ENCODE data around the gene ZNF423. TPM values are rescaled to one million over a fixed set of nuclear protein-coding genes. Genes with fewer than 3 reads are reported as not detected.

The ZNF423 gene
- total RNA-seq, 2 experiments from 2014 or later: not detected

DNA sequence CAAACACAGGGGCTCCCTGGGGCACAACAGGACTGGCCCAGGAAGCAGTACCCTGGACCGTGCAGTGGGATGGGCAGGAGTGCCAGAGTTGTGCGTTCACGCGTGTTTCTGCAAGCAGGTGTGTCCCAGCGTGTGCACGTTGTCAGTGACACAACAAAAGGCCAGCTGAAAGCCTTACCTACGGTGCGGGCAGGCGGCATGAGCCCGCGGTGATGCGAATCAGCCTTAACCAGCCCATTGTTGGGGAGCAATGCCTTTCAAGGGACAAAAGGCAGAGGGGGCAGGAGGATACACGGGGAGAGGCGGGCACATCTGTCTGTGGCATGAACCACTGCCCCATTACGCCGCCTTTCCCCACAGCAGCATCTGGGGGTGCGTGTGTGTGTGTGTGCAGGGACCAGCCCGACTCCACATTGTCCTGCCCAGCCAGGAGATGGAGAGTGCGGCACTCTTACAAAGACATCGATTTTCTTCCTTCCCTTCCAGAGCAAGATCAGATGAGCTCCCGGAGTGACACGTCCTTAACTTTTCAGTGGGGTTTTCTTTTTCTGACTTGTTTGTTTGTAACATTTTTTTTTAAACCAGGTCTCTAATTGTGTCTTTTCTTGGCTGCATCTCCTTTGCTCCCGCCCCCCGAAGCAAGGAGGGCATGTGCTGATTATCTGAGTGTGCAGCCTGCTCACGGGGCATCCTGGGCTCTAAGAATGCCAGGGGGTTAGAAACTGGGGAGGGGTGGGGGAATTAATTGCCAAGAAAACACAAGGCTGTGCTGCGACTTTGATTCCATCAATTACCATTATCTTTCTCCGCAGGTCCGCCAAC lies 158.1 kb downstream of the ZNF423 start:
- no peaks in the 10 kb centered on the region for H3K4me1 Mint-ChIP-seq
- no peak for ATAC-seq
- DNase-seq: no peak
- ChIA-PET CTCF (no interaction called here), POLR2A (no interaction called here)
- H3K9me3 Mint-ChIP-seq (ENCODE audit: low read depth): no peaks in the 10 kb centered on the region
- intact Hi-C loops (cut with DNase I, micrococcal nuclease): no loop called here
- H3K27me3 Mint-ChIP-seq: peaks cover 13% of the 10 kb centered on the region
- H3K27ac Mint-ChIP-seq: no peak overlapping the region
- H3K36me3 Mint-ChIP-seq (ENCODE audit: low read depth): no peaks in the 10 kb centered on the region
- no peak overlapping the region for H3K4me3 Mint-ChIP-seq

GRCh38 chr16:49696414-49697101 lies 159.4 kb downstream of the ZNF423 start:
- POLR2A ChIA-PET: no interaction called here
- CTCF ChIA-PET: no interaction called here

DNA sequence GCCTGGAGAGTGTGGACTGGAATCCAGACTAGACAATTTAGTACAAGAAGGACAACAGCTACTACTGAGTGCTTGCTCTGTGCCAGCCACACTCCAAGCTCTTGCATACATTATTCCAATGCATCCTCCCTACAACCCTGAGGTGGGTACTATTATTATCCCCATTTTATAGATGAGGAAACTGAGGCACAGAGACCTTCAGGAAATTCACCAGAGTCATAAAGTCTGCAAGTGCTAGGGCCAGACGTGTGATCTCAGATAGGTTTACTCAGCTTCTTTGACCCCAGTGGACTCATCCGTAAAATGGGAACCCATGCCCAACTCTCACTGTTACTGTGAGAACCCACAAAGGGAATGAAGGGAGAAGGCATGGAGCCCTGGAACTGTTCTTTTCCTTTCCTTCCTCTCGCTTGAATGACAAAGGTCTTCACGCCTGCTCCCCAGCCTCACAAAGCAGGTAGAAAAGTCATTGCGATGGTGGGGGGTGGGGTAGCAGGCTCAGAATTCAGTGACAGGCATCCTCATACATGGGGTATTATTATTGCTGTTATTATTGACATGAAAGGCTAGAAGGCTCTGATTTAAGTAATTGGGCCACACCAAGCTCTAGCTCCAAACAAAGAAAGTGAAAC lies 160.0 kb downstream of the ZNF423 start:
- Mint-ChIP-seq H3K4me3 (no peak overlapping the region), H3K4me1 (no peaks in the 10 kb centered on the region), H3K27me3 (peaks cover 11% of the 10 kb centered on the region), H3K27ac (no peak overlapping the region), H3K9me3 (ENCODE audit: low read depth) (no peaks in the 10 kb centered on the region), H3K36me3 (ENCODE audit: low read depth) (no peaks in the 10 kb centered on the region)
- CTCF ChIA-PET: interaction anchor here (1.1 kb wide), 1 partner anchor 16 kb away, joined by 3 read pairs; no protein-coding TSS in a partner anchor
- POLR2A ChIA-PET: no interaction called here
- DNase-seq (no peak), ATAC-seq (no peak)
- intact Hi-C loops (cut with DNase I, micrococcal nuclease): no loop called here

More at GRCh38 chr16:49696414-49697101, 159.4 kb downstream of the ZNF423 start:
- ATAC-seq (no peak), DNase-seq (no peak)
- intact Hi-C loops (cut with DNase I, micrococcal nuclease): no loop called here
- no peaks in the 10 kb centered on the region for H3K36me3 Mint-ChIP-seq (ENCODE audit: low read depth)
- H3K27ac Mint-ChIP-seq: no peak overlapping the region
- H3K9me3 Mint-ChIP-seq (ENCODE audit: low read depth): no peaks in the 10 kb centered on the region
- no peaks in the 10 kb centered on the region for H3K4me1 Mint-ChIP-seq
- H3K27me3 Mint-ChIP-seq: peaks cover 13% of the 10 kb centered on the region
- H3K4me3 Mint-ChIP-seq: no peak overlapping the region

DNA sequence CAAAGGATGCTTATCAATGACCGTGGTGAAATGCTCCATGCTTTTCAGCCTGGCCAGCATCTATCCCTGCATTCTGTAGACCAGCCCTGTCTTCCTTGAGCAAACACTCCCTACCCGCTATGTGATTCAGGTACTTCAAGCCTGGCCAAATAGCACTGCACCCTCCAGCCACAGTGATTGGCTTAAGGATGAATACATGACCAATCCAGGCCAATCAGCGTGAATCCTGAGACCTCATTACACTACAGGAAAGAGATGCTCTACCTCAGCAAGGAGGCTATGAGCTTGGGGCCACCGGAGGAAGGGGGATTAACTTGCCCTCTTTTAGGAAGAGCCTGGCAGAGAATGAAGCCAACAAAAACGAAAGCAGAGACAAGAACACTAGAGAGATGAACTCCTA lies 162.5 kb downstream of the ZNF423 start:
- Mint-ChIP-seq H3K4me1 (no peaks in the 10 kb centered on the region), H3K27me3 (peaks cover 12% of the 10 kb centered on the region), H3K36me3 (ENCODE audit: low read depth) (no peaks in the 10 kb centered on the region), H3K9me3 (ENCODE audit: low read depth) (no peaks in the 10 kb centered on the region), H3K27ac (no peak overlapping the region), H3K4me3 (no peak overlapping the region)
- no peak for ATAC-seq
- ChIA-PET CTCF (no interaction called here), POLR2A (no interaction called here)
- intact Hi-C loops (cut with DNase I, micrococcal nuclease): no loop called here
- no peak for DNase-seq

GRCh38 chr16:49690778-49691177 lies 165.1 kb downstream of the ZNF423 start:
- ChIA-PET CTCF (no interaction called here), POLR2A (no interaction called here)
- DNase-seq (no peak), ATAC-seq (no peak)
- Mint-ChIP-seq H3K36me3 (ENCODE audit: low read depth) (no peaks in the 10 kb centered on the region), H3K27me3 (peaks cover 13% of the 10 kb centered on the region), H3K4me1 (no peaks in the 10 kb centered on the region), H3K9me3 (ENCODE audit: low read depth) (no peaks in the 10 kb centered on the region), H3K27ac (no peak overlapping the region), H3K4me3 (no peak overlapping the region)
- intact Hi-C loops (cut with DNase I, micrococcal nuclease): no loop called here

DNA sequence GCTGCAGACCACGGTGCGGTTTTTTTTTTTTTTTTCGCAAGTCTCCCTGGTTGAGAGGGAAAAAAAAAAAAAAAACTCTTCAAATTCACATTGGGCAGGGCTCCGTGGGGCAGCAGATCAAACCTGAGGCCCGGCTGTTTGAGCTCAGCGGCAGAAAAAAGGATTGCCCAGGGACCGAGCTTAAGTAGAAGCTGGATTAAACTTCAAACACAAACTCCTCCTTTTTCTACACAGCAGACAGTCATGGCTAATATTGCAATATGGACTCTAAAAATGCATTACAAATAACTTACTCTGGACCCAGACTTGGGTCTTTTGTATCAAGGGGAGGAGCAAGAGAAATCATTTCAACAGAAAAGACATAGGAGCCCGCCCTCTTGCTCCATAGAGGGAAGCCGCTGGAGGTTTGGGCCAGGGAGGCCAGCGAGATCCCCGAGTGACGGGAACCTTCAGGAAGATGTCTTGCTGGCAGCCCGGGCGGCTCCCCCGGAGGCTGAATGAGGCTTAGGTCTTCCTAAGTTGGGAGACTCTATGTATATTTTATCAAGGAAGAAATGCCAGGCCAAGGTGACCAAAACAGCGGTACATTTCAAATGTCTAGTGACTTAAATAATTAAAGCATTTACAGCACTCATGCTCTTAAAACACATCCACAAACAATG lies 167.7 kb downstream of the ZNF423 start:
- intact Hi-C loops (cut with DNase I, micrococcal nuclease): no loop called here
- no peaks in the 10 kb centered on the region for H3K9me3 Mint-ChIP-seq (ENCODE audit: low read depth)
- ChIA-PET POLR2A (no interaction called here), CTCF (no interaction called here)
- no peak overlapping the region for H3K27ac Mint-ChIP-seq
- H3K4me1 Mint-ChIP-seq: no peaks in the 10 kb centered on the region
- no peak for ATAC-seq
- no peak for DNase-seq
- no peaks in the 10 kb centered on the region for H3K36me3 Mint-ChIP-seq (ENCODE audit: low read depth)
- H3K4me3 Mint-ChIP-seq: no peak overlapping the region
- H3K27me3 Mint-ChIP-seq: peaks cover 13% of the 10 kb centered on the region

- no peaks in the 10 kb centered on the region for H3K9me3 Mint-ChIP-seq (ENCODE audit: low read depth)
- intact Hi-C loops (cut with DNase I, micrococcal nuclease): no loop called here
Measured at GRCh38 chr16:49687476-49688002, 168.4 kb downstream of the ZNF423 start.

DNA sequence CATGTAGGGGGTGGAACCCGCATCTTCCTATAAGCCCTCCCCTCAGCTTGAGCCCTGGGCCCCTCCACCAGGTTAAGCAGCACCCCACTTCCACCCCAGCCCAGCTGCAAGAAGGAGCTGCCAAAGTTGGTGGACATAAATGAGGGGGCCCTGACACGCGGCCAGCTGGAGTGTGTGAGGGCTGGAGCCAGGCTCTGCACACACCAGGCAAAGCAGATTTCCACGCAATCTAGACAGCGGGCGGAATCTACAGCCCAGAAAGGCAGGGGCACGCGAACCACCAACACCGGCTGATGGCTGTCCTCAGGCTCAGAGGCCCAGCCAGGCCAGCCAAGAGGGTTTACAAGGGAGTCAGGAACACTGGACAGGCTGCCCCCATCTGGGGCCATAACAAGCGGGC lies 171.2 kb downstream of the ZNF423 start:
- H3K4me3 Mint-ChIP-seq: no peak overlapping the region
- POLR2A ChIA-PET: no interaction called here

More at GRCh38 chr16:49687476-49688002, 168.4 kb downstream of the ZNF423 start:
- Mint-ChIP-seq H3K27ac (no peak overlapping the region), H3K4me1 (no peaks in the 10 kb centered on the region), H3K27me3 (peaks cover 15% of the 10 kb centered on the region), H3K36me3 (ENCODE audit: low read depth) (no peaks in the 10 kb centered on the region), H3K4me3 (no peak overlapping the region)
- CTCF ChIA-PET: no interaction called here
- no peak for DNase-seq
- ATAC-seq: no peak
- POLR2A ChIA-PET: no interaction called here

DNA sequence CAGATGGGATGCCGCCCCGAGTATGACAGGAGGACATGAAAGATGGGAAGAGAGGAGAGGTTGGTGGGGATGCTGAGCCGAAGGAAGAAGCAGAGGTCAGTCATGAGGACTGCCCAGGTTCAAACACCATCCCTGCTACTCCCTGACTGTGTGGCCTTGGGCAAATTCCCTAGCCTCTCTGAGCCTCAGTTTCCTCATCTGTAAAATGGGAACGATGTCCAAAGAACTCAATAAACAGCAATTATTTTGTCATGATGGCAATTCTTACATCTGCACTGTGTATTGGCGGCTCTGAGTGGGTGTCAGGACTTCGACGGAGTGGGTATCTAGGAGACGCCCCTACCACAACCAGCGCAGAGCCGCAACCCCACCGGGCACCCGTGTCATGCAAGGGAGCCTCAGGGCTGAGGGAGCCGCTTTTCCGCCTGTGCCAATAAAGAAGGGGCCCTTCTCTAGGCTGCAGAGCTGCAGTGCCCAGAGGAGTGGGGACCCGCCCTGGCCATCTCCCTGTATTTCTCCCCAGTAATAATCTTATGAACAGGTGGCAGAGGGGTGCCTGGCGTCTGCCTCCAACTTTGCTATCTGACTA lies 173.2 kb downstream of the ZNF423 start:
- Mint-ChIP-seq H3K4me1 (no peaks in the 10 kb centered on the region), H3K27me3 (peaks cover 10% of the 10 kb centered on the region), H3K9me3 (ENCODE audit: low read depth) (no peaks in the 10 kb centered on the region), H3K4me3 (no peak overlapping the region), H3K36me3 (ENCODE audit: low read depth) (no peaks in the 10 kb centered on the region), H3K27ac (no peak overlapping the region)
- DNase-seq (no peak), ATAC-seq (no peak)
- intact Hi-C loops (cut with DNase I, micrococcal nuclease): no loop called here
- CTCF ChIA-PET: no interaction called here
- POLR2A ChIA-PET: no interaction called here

More for the DNA sequence above, 171.2 kb downstream of the ZNF423 start:
- H3K27me3 Mint-ChIP-seq: peaks cover 15% of the 10 kb centered on the region
- H3K36me3 Mint-ChIP-seq (ENCODE audit: low read depth): no peaks in the 10 kb centered on the region
- ATAC-seq: no peak
- DNase-seq: no peak
- no peaks in the 10 kb centered on the region for H3K9me3 Mint-ChIP-seq (ENCODE audit: low read depth)
- H3K27ac Mint-ChIP-seq: no peak overlapping the region
- CTCF ChIA-PET: no interaction called here
- no peaks in the 10 kb centered on the region for H3K4me1 Mint-ChIP-seq
- intact Hi-C loops (cut with DNase I, micrococcal nuclease): no loop called here

- Mint-ChIP-seq H3K4me1 (no peaks in the 10 kb centered on the region), H3K27me3 (peaks cover 1% of the 10 kb centered on the region), H3K36me3 (ENCODE audit: low read depth) (no peaks in the 10 kb centered on the region), H3K27ac (no peak overlapping the region), H3K9me3 (ENCODE audit: low read depth) (no peaks in the 10 kb centered on the region), H3K4me3 (no peak overlapping the region)
- no peak for DNase-seq
- ATAC-seq: no peak
- intact Hi-C loops (cut with DNase I, micrococcal nuclease): no loop called here
- ChIA-PET POLR2A (no interaction called here), CTCF (interaction anchor here (0.7 kb wide), 1 partner anchor 844 kb away, joined by 3 read pairs; no protein-coding TSS in a partner anchor)
Measured at GRCh38 chr16:49681217-49681883, 174.6 kb downstream of the ZNF423 start.

DNA sequence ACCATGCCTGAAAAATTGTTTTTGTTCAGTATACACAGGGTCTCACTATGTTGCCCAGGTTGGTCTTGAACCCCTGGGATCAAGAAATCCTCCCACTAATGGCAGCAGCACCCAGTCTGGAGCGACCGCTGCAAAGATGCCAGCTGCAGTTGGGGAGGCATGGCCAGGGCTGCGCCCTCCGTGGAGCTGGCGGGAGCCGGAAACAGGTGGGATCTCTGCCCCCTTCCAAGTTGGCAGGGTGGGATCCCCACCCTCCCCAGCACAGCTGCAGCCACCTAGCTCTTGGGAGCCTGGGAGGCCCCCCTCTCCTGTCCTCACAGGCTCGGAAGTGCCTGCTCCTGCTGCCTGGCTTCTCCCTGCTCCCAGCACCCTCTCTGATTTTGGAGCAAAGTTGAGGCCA lies 176.8 kb downstream of the ZNF423 start:
- intact Hi-C loops (cut with DNase I, micrococcal nuclease): no loop called here
- DNase-seq (no peak), ATAC-seq (no peak)
- Mint-ChIP-seq H3K27me3 (peaks cover 1% of the 10 kb centered on the region), H3K9me3 (ENCODE audit: low read depth) (no peaks in the 10 kb centered on the region), H3K36me3 (ENCODE audit: low read depth) (no peaks in the 10 kb centered on the region), H3K27ac (no peak overlapping the region), H3K4me1 (no peaks in the 10 kb centered on the region), H3K4me3 (no peak overlapping the region)
- CTCF ChIA-PET: interaction anchor here (1.0 kb wide), 1 partner anchor 34 kb away, joined by 4 read pairs; no protein-coding TSS in a partner anchor
- POLR2A ChIA-PET: no interaction called here

Data from activated CD4-positive, alpha-beta T cell treated with anti-CD3 and anti-CD28 coated beads for 36 hours (primary cell).